NCI-H1436 (cell line): ENCODE results near the gene MMRN1.

Source experiments
- DNase-seq: peaks from one replicate; lab custom pipeline; 2025; lab: John Stamatoyannopoulos, UW

MMRN1 gene

GRCh38 chr4:89995006-89995405 is 100.4 kb downstream of the MMRN1 start:
- no peak for DNase-seq

DNA sequence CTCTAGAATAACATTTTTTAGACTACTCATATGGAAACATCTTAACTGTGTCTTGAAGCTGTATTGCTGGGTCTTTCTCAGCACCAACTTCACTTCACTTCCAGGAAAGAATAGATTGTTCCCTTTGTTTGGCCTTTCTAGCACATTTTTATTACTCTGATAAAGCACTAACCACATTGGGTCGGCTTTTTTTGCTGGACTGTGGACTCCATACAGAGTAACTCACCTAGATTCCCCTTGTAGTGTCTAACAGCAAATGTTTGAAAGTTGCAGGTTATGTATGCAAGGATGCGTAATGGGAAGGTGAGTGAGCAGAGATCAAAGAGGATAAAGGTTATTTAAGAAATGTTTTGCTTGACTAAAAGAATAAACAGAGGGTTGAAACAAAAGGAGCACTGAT is 101.2 kb downstream of the MMRN1 start:
- no peak for DNase-seq

DNA sequence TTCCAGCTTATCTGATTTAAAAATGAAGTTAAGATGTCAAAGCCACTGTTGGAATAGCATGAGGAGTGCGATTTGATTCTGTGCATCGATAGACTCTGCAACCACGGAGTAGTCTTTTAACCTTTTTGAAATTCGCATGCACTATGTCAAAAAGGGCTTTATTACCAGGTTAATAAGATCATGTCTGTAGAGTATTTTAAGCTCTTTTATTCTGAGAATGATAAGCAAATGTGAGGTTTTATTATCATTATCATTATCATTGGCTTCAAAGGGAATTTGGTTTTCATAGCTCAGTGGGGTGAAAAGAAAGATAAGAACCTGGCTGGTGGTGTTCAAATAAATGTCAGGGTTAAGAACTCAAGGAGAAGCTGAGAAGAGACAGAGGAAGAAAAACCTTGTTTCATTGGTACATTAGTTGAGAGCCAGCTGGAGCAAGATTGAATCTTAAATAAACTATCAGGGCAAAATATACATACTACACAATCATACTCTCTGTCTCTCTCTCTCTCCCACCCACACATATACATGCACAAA is 102.6 kb downstream of the MMRN1 start:
- DNase-seq = no peak

DNA sequence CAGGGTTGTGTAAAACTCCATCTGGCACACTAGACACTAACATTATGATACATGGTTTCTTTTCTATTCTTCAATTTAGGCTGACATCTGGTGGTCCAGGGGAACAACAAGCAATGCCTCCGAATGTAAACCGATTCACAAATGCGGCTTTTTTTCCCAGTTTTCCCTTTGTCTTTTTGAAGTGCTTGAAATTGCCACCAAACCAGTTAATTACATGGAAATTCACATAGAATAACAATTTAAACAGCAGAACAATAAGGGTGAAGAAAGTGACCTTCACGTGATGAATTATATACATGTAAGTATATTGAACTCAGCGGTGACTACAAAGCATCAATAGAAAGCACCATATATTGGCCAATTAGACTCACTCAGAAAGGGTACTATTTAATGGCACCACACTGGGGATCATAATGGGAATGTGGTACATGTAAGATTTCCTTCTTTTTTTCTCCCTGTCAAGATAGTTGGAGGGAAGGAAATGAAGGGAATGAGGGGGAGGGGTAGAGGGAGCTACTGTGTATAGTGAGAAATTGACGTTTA is 103.9 kb downstream of the MMRN1 start:
- no peak for DNase-seq

- DNase-seq = no peak
Observed at GRCh38 chr4:90001023-90001422, 106.4 kb downstream of the MMRN1 start.

GRCh38 chr4:90002441-90003062 is 107.9 kb downstream of the MMRN1 start:
- no peak for DNase-seq
